Nephron progenitor cell (in vitro differentiated cells): ENCODE measurements around the gene PHIP.
"Not testable (repeated sequence)": the region's sequence is repeated elsewhere in the genome, so short reads cannot be mapped to it uniquely, and the experiment has no call there.

Experiments used
- DNase-seq: peaks from one replicate; pipeline ENCODE4 v3.0.0; 2021
- H3K27ac Mint-ChIP-seq: 2 replicates; pipeline ENCODE4 v1.8.0; 2021; ENCODE audit warnings: mild to moderate bottlenecking, moderate library complexity, mixed read lengths
- H3K27me3 Mint-ChIP-seq: 2 replicates; pipeline ENCODE4 v1.8.0; 2021; ENCODE audit warnings: mild to moderate bottlenecking, low read depth, mixed read lengths; ENCODE audit not compliant: poor library complexity
- H3K36me3 Mint-ChIP-seq: 2 replicates; pipeline ENCODE4 v1.8.0; 2021; ENCODE audit warnings: low read depth, mixed read lengths
- H3K4me1 Mint-ChIP-seq: 2 replicates; pipeline ENCODE4 v1.8.0; 2021; ENCODE audit warnings: mixed read lengths
- H3K4me3 Mint-ChIP-seq: 2 replicates; pipeline ENCODE4 v1.8.0; 2021; ENCODE audit warnings: mild to moderate bottlenecking, moderate library complexity, mixed read lengths
- H3K9me3 Mint-ChIP-seq: 2 replicates; pipeline ENCODE4 v1.8.0; 2021; ENCODE audit warnings: mild to moderate bottlenecking, moderate library complexity, mixed read lengths
- CTCF ChIP-seq: fragments of 200-600 bp; sonication (generic); IDR thresholded peaks from 2 replicates; pipeline ENCODE4 v1.5.0; 2021; ENCODE audit warnings: antibody characterized with exemption

The PHIP gene

GRCh38 chr6:79111549-79111948 is 33.5 kb upstream of the PHIP start:
- Mint-ChIP-seq H3K9me3 (no peaks in the 10 kb centered on the region), H3K36me3 (no peaks in the 10 kb centered on the region), H3K4me1 (peaks cover 5% of the 10 kb centered on the region), H3K27me3 (no peaks in the 10 kb centered on the region), H3K4me3 (no peak overlapping the region), H3K27ac (no peak overlapping the region)
- no peak for TF ChIP-seq CTCF
- DNase-seq, result no peak

GRCh38 chr6:79101164-79101563 is 23.1 kb upstream of the PHIP start:
- TF ChIP-seq CTCF, result no peak
- H3K9me3 Mint-ChIP-seq, result peaks cover 3% of the 10 kb centered on the region
- H3K4me1 Mint-ChIP-seq, result no peaks in the 10 kb centered on the region
- no peaks in the 10 kb centered on the region for H3K36me3 Mint-ChIP-seq
- H3K4me3 Mint-ChIP-seq, result no peak overlapping the region
- DNase-seq, result no peak
- H3K27ac Mint-ChIP-seq, result no peak overlapping the region
- H3K27me3 Mint-ChIP-seq, result no peaks in the 10 kb centered on the region

- TF ChIP-seq CTCF, result no peak
- Mint-ChIP-seq H3K36me3 (no peaks in the 10 kb centered on the region), H3K27me3 (no peaks in the 10 kb centered on the region), H3K27ac (no peak overlapping the region), H3K4me1 (no peaks in the 10 kb centered on the region), H3K9me3 (peaks cover 3% of the 10 kb centered on the region), H3K4me3 (no peak overlapping the region)
- no peak for DNase-seq
These were observed 22.2 kb upstream of the PHIP start for GRCh38 chr6:79100304-79100703.

- Mint-ChIP-seq H3K27ac (no peak overlapping the region), H3K4me1 (no peaks in the 10 kb centered on the region), H3K36me3 (no peaks in the 10 kb centered on the region), H3K9me3 (no peaks in the 10 kb centered on the region), H3K4me3 (no peak overlapping the region), H3K27me3 (peaks cover 5% of the 10 kb centered on the region)
- TF ChIP-seq CTCF, result no peak
- no peak for DNase-seq
These were observed 16.9 kb upstream of the PHIP start for GRCh38 chr6:79094938-79095337.

- DNase-seq, H3K9me3 Mint-ChIP-seq, H3K4me1 Mint-ChIP-seq: not testable (repeated sequence)
These were observed 13.7 kb upstream of the PHIP start for GRCh38 chr6:79091801-79092200.

GRCh38 chr6:79089552-79090404 is 11.7 kb upstream of the PHIP start:
- H3K27me3 Mint-ChIP-seq, result peaks cover 16% of the 10 kb centered on the region

More at GRCh38 chr6:79091801-79092200, 13.7 kb upstream of the PHIP start:
- H3K27me3 Mint-ChIP-seq, result peaks cover 16% of the 10 kb centered on the region
- H3K36me3 Mint-ChIP-seq, H3K27ac Mint-ChIP-seq, H3K4me3 Mint-ChIP-seq: not testable (repeated sequence)

More at GRCh38 chr6:79089552-79090404, 11.7 kb upstream of the PHIP start:
- H3K9me3 Mint-ChIP-seq, result no peaks in the 10 kb centered on the region
- H3K36me3 Mint-ChIP-seq, result no peaks in the 10 kb centered on the region
- H3K4me1 Mint-ChIP-seq, result no peaks in the 10 kb centered on the region
- no peak for TF ChIP-seq CTCF
- no peak overlapping the region for H3K27ac Mint-ChIP-seq
- no peak overlapping the region for H3K4me3 Mint-ChIP-seq
- DNase-seq, result no peak
